Tibial nerve (tissue), 4 donors: ENCODE measurements around the gene FMNL2. TPM values are rescaled to one million over a fixed set of nuclear protein-coding genes. Genes with fewer than 3 reads are reported as not detected.

ENCODE experiments used
- DNase-seq, 2 donors: peaks; one replicate each; pipeline ENCODE4 v3.0.0-alpha.2; 2019; ENCODE audit warnings: low spot score in 2 of 2
- H3K27ac ChIP-seq, 4 donors: fragments of 200-600 bp; sonication (generic) in 3 of 4; one replicate each; pipeline ENCODE4 v1.5.1; 2017 to 2019; ENCODE audit warnings: mild to moderate bottlenecking in 1 of 4
- H3K27me3 ChIP-seq, 2 donors: fragments of 200-600 bp; sonication (generic) in 1 of 2; one replicate each; pipeline versions ENCODE4 v1.5.1 to v1.6.0; 2017 to 2019
- H3K36me3 ChIP-seq, 3 donors: fragments of 200-600 bp; sonication (generic); one replicate each; pipeline ENCODE4 v1.5.1; 2018 to 2019
- H3K4me1 ChIP-seq, 4 donors: fragments of 200-600 bp; sonication (generic) in 3 of 4; one replicate each; pipeline ENCODE4 v1.5.1; 2017 to 2019
- H3K4me3 ChIP-seq, 4 donors: fragments of 200-600 bp; sonication (generic) in 3 of 4; one replicate each; pipeline ENCODE4 v1.5.1; 2017 to 2019; ENCODE audit warnings: mild to moderate bottlenecking in 1 of 4, moderate library complexity in 1 of 4
- H3K9me3 ChIP-seq, 4 donors: fragments of 200-600 bp; sonication (generic) in 3 of 4; one replicate each; pipeline ENCODE4 v1.5.1; 2017 to 2019
- EP300 ChIP-seq, 2 donors: sonication (generic); formaldehyde crosslinking; IDR thresholded peaks; one replicate each; pipeline ENCODE4 v1.6.1; 2017; ENCODE audit warnings: antibody characterized with exemption in 2 of 2, mild to moderate bottlenecking in 1 of 2
- POLR2A ChIP-seq, 2 donors: fragments of 450-650 bp; IDR thresholded peaks; one replicate each; pipeline ENCODE4 v1.6.1; 2017; ENCODE audit warnings: antibody characterized with exemption in 2 of 2, mild to moderate bottlenecking in 2 of 2, moderate library complexity in 2 of 2
- WGBS, 2 donors: methylation state at CpG; one replicate each; pipeline ENCODE4 v1.1.5; 2018; 5-methylcytosine and 5-hydroxymethylcytosine counted together
- total RNA-seq, 4 donors: library from RNA; depleted of rRNA; stranded (reverse); fragments of >200 nt; gene quantifications; one replicate each; pipeline ENCODE4 v1.1.0, GENCODE V29; 2016
- TF ChIP-seq, protein P1 (sequence below), 5 experiments: fragments of 200-600 bp in 3 of 5; fragments of 450-650 bp in 2 of 5; sonication (generic) in 3 of 5; IDR thresholded peaks; one replicate each; pipeline ENCODE4 v1.5.1; 2016 to 2019; ENCODE audit warnings: antibody characterized with exemption in 5 of 5, mild to moderate bottlenecking in 3 of 5, moderate library complexity in 2 of 5

FMNL2 gene
- total RNA-seq, 4 donors from 2014 or later, result 94.5 to 131 (median 98.1) TPM

DNA sequence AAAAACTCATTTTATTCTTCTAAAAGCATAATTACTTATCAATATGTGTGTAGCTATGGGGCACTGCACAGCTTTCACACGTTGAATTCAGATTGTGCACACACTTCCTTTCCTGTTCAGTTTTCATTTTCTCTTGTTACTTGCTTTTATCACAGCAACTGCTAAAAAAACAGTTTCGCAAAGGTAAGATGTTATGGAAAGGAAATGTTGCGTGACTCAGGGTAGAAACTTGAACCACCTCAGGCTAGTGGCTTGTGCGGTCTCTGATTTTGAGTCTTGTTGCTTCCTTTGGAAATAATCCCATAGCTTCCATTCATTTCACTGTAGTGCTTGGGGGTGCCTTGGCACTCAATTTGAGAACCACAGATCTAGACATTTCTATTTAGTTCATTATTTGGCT is 171.9 kb downstream of the FMNL2 start:
- Histone ChIP-seq H3K27ac (peak overlapping the region in 2 of 4 donors; percentile 36 to 86), H3K27me3 (no peaks in the 10 kb centered on the region), H3K4me1 (peaks cover 0 to 71% (median 13%) of the 10 kb centered on the region in 4 donors), H3K36me3 (no peaks in the 10 kb centered on the region), H3K4me3 (no peak overlapping the region), H3K9me3 (no peaks in the 10 kb centered on the region)
- 85 to 87% methylated on average over 4 of the region's 4 CpGs for WGBS, 2 donors
- TF ChIP-seq, protein P1, sequence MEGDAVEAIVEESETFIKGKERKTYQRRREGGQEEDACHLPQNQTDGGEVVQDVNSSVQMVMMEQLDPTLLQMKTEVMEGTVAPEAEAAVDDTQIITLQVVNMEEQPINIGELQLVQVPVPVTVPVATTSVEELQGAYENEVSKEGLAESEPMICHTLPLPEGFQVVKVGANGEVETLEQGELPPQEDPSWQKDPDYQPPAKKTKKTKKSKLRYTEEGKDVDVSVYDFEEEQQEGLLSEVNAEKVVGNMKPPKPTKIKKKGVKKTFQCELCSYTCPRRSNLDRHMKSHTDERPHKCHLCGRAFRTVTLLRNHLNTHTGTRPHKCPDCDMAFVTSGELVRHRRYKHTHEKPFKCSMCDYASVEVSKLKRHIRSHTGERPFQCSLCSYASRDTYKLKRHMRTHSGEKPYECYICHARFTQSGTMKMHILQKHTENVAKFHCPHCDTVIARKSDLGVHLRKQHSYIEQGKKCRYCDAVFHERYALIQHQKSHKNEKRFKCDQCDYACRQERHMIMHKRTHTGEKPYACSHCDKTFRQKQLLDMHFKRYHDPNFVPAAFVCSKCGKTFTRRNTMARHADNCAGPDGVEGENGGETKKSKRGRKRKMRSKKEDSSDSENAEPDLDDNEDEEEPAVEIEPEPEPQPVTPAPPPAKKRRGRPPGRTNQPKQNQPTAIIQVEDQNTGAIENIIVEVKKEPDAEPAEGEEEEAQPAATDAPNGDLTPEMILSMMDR (IDR thresholded peaks at IDR 0.05), result no peak
- DNase-seq, result no peak

DNA sequence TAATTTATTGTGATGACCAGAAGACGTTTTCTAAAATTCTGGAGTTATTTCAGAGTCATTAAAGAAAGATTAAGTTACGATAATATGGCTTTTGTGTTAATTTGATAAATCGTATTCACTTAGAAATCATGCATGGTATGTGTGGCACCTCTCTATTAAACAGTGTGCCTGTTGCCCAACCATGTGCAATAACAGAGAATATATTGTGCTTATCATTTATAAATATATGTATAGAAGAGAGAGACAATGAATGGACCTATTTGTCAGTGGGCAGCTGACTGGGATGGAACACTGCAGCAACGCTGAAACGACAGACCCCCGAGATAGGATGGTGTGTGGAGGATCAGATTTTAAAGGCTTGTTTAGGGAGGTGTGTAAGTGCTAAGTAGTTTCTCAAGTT is 172.9 kb downstream of the FMNL2 start:
- DNase-seq, result no peak
- no peaks in the 10 kb centered on the region for H3K27me3 ChIP-seq
- H3K4me1 ChIP-seq, result peaks cover 0 to 71% (median 13%) of the 10 kb centered on the region in 4 donors
- no peak for TF ChIP-seq POLR2A (IDR thresholded peaks at IDR 0.05)
- TF ChIP-seq, protein P1 (IDR thresholded peaks at IDR 0.05), result no peak
- no peak for TF ChIP-seq EP300 (IDR thresholded peaks at IDR 0.05)
- no peaks in the 10 kb centered on the region for H3K36me3 ChIP-seq
- H3K9me3 ChIP-seq, result no peaks in the 10 kb centered on the region
- 50 to 52% methylated on average over 6 of the region's 6 CpGs for WGBS, 2 donors
- H3K4me3 ChIP-seq, result no peak overlapping the region
- peak overlapping the region in 3 of 4 donors; percentile 6 to 86 (median 36) for H3K27ac ChIP-seq

DNA sequence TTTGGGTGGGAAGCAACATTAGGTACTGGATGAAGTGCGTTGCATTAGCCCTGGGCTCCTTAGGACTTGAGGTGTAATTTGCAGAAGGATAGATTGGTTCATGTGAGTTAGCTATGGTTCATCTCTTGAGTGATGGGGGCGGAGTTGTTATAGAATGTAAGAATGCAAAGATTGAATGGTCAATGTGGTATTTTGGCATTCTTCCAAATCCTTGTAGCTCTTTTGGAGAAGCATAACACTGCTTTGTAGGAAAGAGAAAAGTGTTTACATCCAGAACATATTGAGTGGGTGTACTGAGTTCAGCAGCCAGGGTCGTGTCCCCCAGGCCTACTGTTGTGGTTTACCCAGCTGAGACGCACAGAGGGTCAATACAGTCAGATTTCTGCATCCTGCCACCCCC is 173.5 kb downstream of the FMNL2 start:
- H3K27ac ChIP-seq, result peak overlapping the region in 3 of 4 donors; percentile 6 to 86 (median 36)
- H3K36me3 ChIP-seq, result no peaks in the 10 kb centered on the region
- no peaks in the 10 kb centered on the region for H3K9me3 ChIP-seq
- H3K4me3 ChIP-seq, result no peak overlapping the region
- no peaks in the 10 kb centered on the region for H3K27me3 ChIP-seq
- peak; percentile 10 to 71 for TF ChIP-seq EP300 (IDR thresholded peaks at IDR 0.05)
- TF ChIP-seq, protein P1 (IDR thresholded peaks at IDR 0.05), result no peak
- peaks cover 0 to 73% (median 15%) of the 10 kb centered on the region in 4 donors for H3K4me1 ChIP-seq
- no peak for DNase-seq
- WGBS, 2 donors, result 30 to 37% methylated on average over 4 of the region's 4 CpGs

DNA sequence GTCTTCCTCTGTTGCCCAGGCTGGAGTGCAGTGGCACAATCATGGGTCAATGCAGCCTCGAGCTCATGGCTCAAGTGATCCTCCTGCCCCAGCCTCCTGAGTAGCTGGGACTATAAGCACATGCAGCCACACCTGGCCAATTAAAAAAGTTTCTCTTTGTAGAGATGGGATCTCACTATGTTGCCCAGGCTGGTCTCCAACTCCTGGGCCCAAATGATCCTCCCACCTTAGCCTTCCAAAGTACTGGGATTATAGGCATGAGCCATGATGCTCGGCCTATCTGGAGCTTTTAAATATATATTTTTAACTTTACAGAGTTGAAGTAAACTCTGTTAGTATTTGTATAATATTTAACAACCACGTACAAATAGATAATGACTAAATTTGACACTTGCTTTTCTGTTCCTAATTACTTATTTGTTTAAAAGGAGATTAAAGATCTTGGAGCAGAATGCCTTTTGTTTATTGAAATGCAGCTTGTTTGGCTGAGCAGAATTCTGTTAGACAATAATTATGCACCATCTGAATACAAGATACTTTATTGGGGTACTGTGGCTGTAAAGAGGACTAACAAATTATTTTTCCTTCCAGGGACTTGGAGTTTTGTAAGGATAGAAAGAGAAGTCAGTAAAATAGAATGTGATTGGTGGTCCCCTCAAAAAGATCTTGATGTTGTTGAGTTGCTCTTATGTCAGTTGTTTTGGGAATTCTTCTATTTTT is 175.0 kb downstream of the FMNL2 start:
- Histone ChIP-seq H3K27ac (peak overlapping the region in 3 of 4 donors; percentile 2 to 36 (median 7)), H3K4me1 (peaks cover 0 to 77% (median 18%) of the 10 kb centered on the region in 4 donors), H3K9me3 (no peaks in the 10 kb centered on the region), H3K27me3 (no peaks in the 10 kb centered on the region), H3K36me3 (no peaks in the 10 kb centered on the region), H3K4me3 (no peak overlapping the region)
- 92 to 96% methylated on average over 3 of the region's 3 CpGs for WGBS, 2 donors
- no peak for DNase-seq
- TF ChIP-seq POLR2A (IDR thresholded peaks at IDR 0.05), result no peak
- TF ChIP-seq, protein P1 (IDR thresholded peaks at IDR 0.05), result no peak
- no peak for TF ChIP-seq EP300 (IDR thresholded peaks at IDR 0.05)

DNA sequence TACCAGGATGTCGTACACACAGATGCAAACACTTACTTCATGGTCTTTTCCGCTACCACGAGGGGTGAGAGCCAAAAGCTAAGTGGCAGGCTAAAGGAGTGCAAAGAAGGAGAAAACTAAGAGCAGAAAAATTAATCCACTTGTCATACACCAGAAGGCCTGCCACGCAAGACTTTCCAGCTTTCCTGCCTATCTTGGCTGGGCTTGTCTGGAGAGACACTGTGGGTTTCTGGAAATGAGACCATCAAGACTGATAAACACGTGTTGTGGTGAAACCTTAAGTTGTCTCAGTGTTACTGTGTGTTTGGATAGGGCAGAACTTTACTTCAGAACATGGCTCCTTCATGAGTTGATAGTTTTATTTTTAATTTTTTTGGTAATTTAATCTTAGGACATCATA is 175.6 kb downstream of the FMNL2 start:
- H3K4me3 ChIP-seq, result no peak overlapping the region
- no peaks in the 10 kb centered on the region for H3K9me3 ChIP-seq
- H3K36me3 ChIP-seq, result no peaks in the 10 kb centered on the region
- peak overlapping the region in 1 of 4 donors; percentile 2 for H3K27ac ChIP-seq
- H3K27me3 ChIP-seq, result no peaks in the 10 kb centered on the region
- peaks cover 0 to 70% (median 17%) of the 10 kb centered on the region in 4 donors for H3K4me1 ChIP-seq
- 91 to 92% methylated on average over 5 of the region's 5 CpGs for WGBS, 2 donors
- TF ChIP-seq, protein P1 (IDR thresholded peaks at IDR 0.05), result no peak
- TF ChIP-seq POLR2A (IDR thresholded peaks at IDR 0.05) (no peak), EP300 (IDR thresholded peaks at IDR 0.05) (no peak)
- DNase-seq, result no peak
